Measurements from ENCODE around the gene LPP. TPM values are rescaled to one million over a fixed set of nuclear protein-coding genes. Genes with fewer than 3 reads are reported as not detected.

Gene LPP
- total RNA-seq, 4 donors from 2014 or later: 1,872 to 3,079 (median 2,300) TPM

- peaks cover 7 to 96% (median 90%) of the 10 kb centered on the region in 4 donors for H3K4me1 ChIP-seq
- WGBS: 60% methylated on average over 2 of the region's 2 CpGs
Observed at GRCh38 chr3:188589771-188590170, 435.8 kb downstream of the LPP start.

GRCh38 chr3:188590557-188590956 is 436.6 kb downstream of the LPP start:
- TF ChIP-seq POLR2A (IDR thresholded peaks at IDR 0.05; ENCODE audit: low read depth) (no peak), CTCF (IDR thresholded peaks at IDR 0.05) (no peak), EP300 (IDR thresholded peaks at IDR 0.05) (no peak), POLR2AphosphoS5 (IDR thresholded peaks at IDR 0.05) (no peak)
- H3K4me3 ChIP-seq: no peak overlapping the region
- H3K4me1 ChIP-seq: peaks cover 0 to 96% (median 90%) of the 10 kb centered on the region in 4 donors
- H3K27ac ChIP-seq (replicated peaks in 1 of 4): peak overlapping the region; percentile 7 to 35 (median 22)
- no peaks in the 10 kb centered on the region for H3K9me3 ChIP-seq
- DNase-seq (ENCODE audit: extremely low spot score): no peak
- H3K27me3 ChIP-seq: no peaks in the 10 kb centered on the region
- no peaks in the 10 kb centered on the region for H3K36me3 ChIP-seq
- intact Hi-C loops (cut with DNase I): no loop called here

More at GRCh38 chr3:188589771-188590170, 435.8 kb downstream of the LPP start:
- DNase-seq (ENCODE audit: extremely low spot score): no peak
- Histone ChIP-seq H3K27ac (replicated peaks in 1 of 4) (peak overlapping the region in 2 of 4 donors; percentile 7 to 21), H3K4me3 (no peak overlapping the region), H3K36me3 (no peaks in the 10 kb centered on the region), H3K27me3 (no peaks in the 10 kb centered on the region), H3K9me3 (no peaks in the 10 kb centered on the region)
- no peak for TF ChIP-seq POLR2AphosphoS5 (IDR thresholded peaks at IDR 0.05)
- no peak for TF ChIP-seq POLR2A (IDR thresholded peaks at IDR 0.05; ENCODE audit: low read depth)
- no peak for TF ChIP-seq CTCF (IDR thresholded peaks at IDR 0.05)
- no peak for TF ChIP-seq EP300 (IDR thresholded peaks at IDR 0.05)
- intact Hi-C loops (cut with DNase I): no loop called here

GRCh38 chr3:188594139-188594538 is 440.2 kb downstream of the LPP start:
- no peaks in the 10 kb centered on the region for H3K36me3 ChIP-seq
- no peaks in the 10 kb centered on the region for H3K9me3 ChIP-seq
- H3K27ac ChIP-seq (replicated peaks in 1 of 4): peak overlapping the region; percentile 59 to 75 (median 67)
- 31% methylated on average over 2 of the region's 2 CpGs for WGBS
- no peak for DNase-seq (ENCODE audit: extremely low spot score)
- peaks cover 8 to 99% (median 95%) of the 10 kb centered on the region in 4 donors for H3K4me1 ChIP-seq
- no peaks in the 10 kb centered on the region for H3K27me3 ChIP-seq
- intact Hi-C loops (cut with DNase I): no loop called here
- TF ChIP-seq EP300 (IDR thresholded peaks at IDR 0.05) (no peak), POLR2AphosphoS5 (IDR thresholded peaks at IDR 0.05) (peak; percentile 16 to 61)
- no peak overlapping the region for H3K4me3 ChIP-seq

- no peak overlapping the region for H3K4me3 ChIP-seq
- intact Hi-C loops (cut with DNase I): no loop called here
- 47% methylated on average over 5 of the region's 5 CpGs for WGBS
- no peaks in the 10 kb centered on the region for H3K27me3 ChIP-seq
- H3K9me3 ChIP-seq: no peaks in the 10 kb centered on the region
- peak overlapping the region; percentile 55 to 75 (median 67) for H3K27ac ChIP-seq (replicated peaks in 1 of 4)
- TF ChIP-seq POLR2AphosphoS5 (IDR thresholded peaks at IDR 0.05): no peak
- TF ChIP-seq CTCF (IDR thresholded peaks at IDR 0.05): no peak
- TF ChIP-seq POLR2A (IDR thresholded peaks at IDR 0.05; ENCODE audit: low read depth): no peak
- TF ChIP-seq EP300 (IDR thresholded peaks at IDR 0.05): no peak
- no peak for DNase-seq (ENCODE audit: extremely low spot score)
- no peaks in the 10 kb centered on the region for H3K36me3 ChIP-seq
- peaks cover 8 to 85% (median 79%) of the 10 kb centered on the region in 4 donors for H3K4me1 ChIP-seq
Observed at GRCh38 chr3:188595890-188596376, 442.0 kb downstream of the LPP start.

GRCh38 chr3:188598894-188599293 is 444.9 kb downstream of the LPP start:
- Histone ChIP-seq H3K27me3 (no peaks in the 10 kb centered on the region), H3K36me3 (no peaks in the 10 kb centered on the region), H3K9me3 (no peaks in the 10 kb centered on the region), H3K4me1 (peaks cover 8 to 70% (median 64%) of the 10 kb centered on the region in 4 donors), H3K27ac (replicated peaks in 1 of 4) (peak overlapping the region; percentile 26 to 75 (median 54)), H3K4me3 (no peak overlapping the region)
- WGBS: 83% methylated on average over 3 of the region's 3 CpGs
- TF ChIP-seq POLR2A (IDR thresholded peaks at IDR 0.05; ENCODE audit: low read depth): no peak
- no peak for TF ChIP-seq CTCF (IDR thresholded peaks at IDR 0.05)
- TF ChIP-seq POLR2AphosphoS5 (IDR thresholded peaks at IDR 0.05): peak in 1 of 2 donors; percentile 13
- no peak for DNase-seq (ENCODE audit: extremely low spot score)
- intact Hi-C loops (cut with DNase I): no loop called here
